Pancreas (tissue), 10 donors: ENCODE measurements around the gene DMRTB1. TPM values are rescaled to one million over a fixed set of nuclear protein-coding genes. Genes with fewer than 3 reads are reported as not detected.

Experiments used
- ATAC-seq, 4 donors: fragments of 200-7000 bp; cut with Tn5 transposase; one replicate each; pipeline versions ENCODE4 v1.8.0 to v1.9.1; 2020; ENCODE audit warnings: mild to moderate bottlenecking in 4 of 4, moderate library complexity in 4 of 4
- DNase-seq, 6 donors: peaks; one replicate each; pipeline ENCODE4 v3.0.0-alpha.2; 2020
- FAIRE-seq: peaks from 2 replicates; lab custom pipeline; 2012; peaks lifted over from hg19 to GRCh38; lab: Jason Lieb, UNC
- H3K27ac ChIP-seq, 4 donors: fragments of 200-600 bp; sonication (generic); 1 replicate in 3 of 4; 2 replicates in 1 of 4; pipeline versions ENCODE4 v1.5.0 to v1.8.0; 2020
- H3K27me3 ChIP-seq, 4 donors: fragments of 200-600 bp; one replicate each; pipeline ENCODE4 v1.8.0; 2021
- H3K36me3 ChIP-seq, 3 donors: fragments of 200-600 bp; sonication (generic) in 1 of 3; one replicate each; pipeline versions ENCODE4 v1.5.0 to v1.8.0; 2020 to 2021
- H3K4me1 ChIP-seq, 3 donors: fragments of 200-600 bp; one replicate each; pipeline ENCODE4 v1.8.0; 2021
- H3K4me3 ChIP-seq, 4 donors: fragments of 200-600 bp; sonication (generic) in 2 of 4; one replicate each; pipeline versions ENCODE4 v1.5.0 to v1.8.0; 2020 to 2021
- H3K9me3 ChIP-seq, 4 donors: fragments of 200-600 bp; one replicate each; pipeline ENCODE4 v1.8.0; 2021
- WGBS, 2 donors: extraction: QIAGEN DNeasy Blood & Tissue Kit; methylation state at CpG; one replicate each; pipeline ENCODE4 v1.1.7; 2013; 5-methylcytosine and 5-hydroxymethylcytosine counted together
- intact Hi-C, 3 donors: fragments of 100-400 bp; cut with DNase I; formaldehyde crosslinking; loops; one replicate each; pipeline versions ENCODE4 v1.11.1 to v1.14.2; 2022
- polyA plus RNA-seq, 2 donors: library from polyadenylated mRNA; stranded (reverse); fragments of 200-250 nt; gene quantifications; one replicate each; pipeline ENCODE4 v1.2.3, GENCODE V29; 2013
- total RNA-seq, 6 donors: library from RNA; stranded (reverse); fragmentation: NEBNext Ultra II Directional in 4 of 6; extraction: Animal tissue kit (Norgen Biotek cat#: 25700) in 4 of 6; gene quantifications; one replicate each; pipeline versions ENCODE4 v1.2.1 to v1.2.4, GENCODE V29; 2021 to 2023
- TF ChIP-seq, protein P1 (sequence below), 4 donors: fragments of 200-600 bp; sonication (generic) in 3 of 4; IDR thresholded peaks; one replicate each; pipeline versions ENCODE4 v1.5.0 to v1.8.0; 2021; ENCODE audit warnings: antibody characterized with exemption in 4 of 4
- donor health status: healthy with polysubstance abuse.
- donor health status: DM: no; HTN: no; CAD: no; lungs with moderate emphysema.
- donor health status: DM: no; HTN: no; CAD: no.
- donor health status: control.
- donor health status: control.
- donor health status: Bipolar disorder and iron deficiency.
- donor health status: DM: yes; HTN: yes; CAD: no.
- donor health status: DM: no; HTN: no; CAD: no.
- donor health status: DM: no; HTN: no; CAD: no.
- donor health status: DM: yes; HTN: yes; CAD: no.

Gene DMRTB1
- total RNA-seq (not detected), polyA plus RNA-seq (not detected)

DNA sequence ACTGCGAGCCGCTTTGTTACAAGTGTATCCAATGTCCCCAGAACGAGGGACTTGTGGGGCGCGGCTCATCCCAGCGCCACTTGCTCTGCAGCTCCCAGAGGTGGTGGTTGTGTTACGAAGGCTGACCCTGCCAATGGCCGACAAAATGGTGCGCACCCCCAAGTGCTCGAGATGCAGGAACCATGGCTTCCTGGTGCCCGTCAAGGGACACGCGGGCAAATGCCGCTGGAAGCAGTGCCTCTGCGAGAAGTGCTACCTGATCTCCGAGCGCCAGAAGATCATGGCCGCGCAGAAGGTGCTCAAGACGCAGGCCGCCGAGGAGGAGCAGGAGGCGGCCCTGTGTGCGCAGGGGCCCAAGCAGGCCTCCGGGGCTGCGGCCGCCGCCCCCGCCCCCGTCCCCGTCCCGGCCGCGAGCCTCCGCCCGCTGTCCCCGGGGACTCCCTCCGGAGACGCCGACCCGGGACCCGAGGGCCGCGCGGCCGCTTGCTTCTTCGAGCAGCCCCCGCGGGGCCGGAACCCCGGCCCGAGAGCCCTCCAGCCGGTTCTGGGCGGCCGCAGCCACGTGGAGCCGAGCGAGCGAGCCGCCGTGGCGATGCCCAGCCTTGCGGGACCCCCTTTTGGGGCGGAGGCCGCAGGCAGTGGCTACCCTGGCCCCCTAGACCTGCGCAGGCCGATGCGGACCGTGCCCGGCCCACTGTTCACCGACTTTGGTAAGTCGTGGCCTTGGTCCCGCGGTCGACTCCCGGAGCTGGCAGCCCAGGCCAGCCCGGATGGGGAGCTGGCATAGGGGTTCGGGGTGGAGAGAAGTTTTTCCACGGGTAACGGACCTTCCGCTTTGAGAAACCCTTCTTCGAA is at the start of gene DMRTB1:
Gene DMRTB1 (plus strand): TSS at position 79 of the 855 bp plus-strand sequence. CDS start 55 bp downstream, at position 134.
- Histone ChIP-seq H3K27me3 (no peaks in the 10 kb centered on the region), H3K9me3 (no peaks in the 10 kb centered on the region), H3K36me3 (no peaks in the 10 kb centered on the region), H3K4me1 (no peaks in the 10 kb centered on the region), H3K27ac (no peak within 1 kb of the TSS), H3K4me3 (no peak within 1 kb of the TSS)
- DNase-seq (no peak), ATAC-seq (no peak), FAIRE-seq (no peak)
- TF ChIP-seq, protein P1, sequence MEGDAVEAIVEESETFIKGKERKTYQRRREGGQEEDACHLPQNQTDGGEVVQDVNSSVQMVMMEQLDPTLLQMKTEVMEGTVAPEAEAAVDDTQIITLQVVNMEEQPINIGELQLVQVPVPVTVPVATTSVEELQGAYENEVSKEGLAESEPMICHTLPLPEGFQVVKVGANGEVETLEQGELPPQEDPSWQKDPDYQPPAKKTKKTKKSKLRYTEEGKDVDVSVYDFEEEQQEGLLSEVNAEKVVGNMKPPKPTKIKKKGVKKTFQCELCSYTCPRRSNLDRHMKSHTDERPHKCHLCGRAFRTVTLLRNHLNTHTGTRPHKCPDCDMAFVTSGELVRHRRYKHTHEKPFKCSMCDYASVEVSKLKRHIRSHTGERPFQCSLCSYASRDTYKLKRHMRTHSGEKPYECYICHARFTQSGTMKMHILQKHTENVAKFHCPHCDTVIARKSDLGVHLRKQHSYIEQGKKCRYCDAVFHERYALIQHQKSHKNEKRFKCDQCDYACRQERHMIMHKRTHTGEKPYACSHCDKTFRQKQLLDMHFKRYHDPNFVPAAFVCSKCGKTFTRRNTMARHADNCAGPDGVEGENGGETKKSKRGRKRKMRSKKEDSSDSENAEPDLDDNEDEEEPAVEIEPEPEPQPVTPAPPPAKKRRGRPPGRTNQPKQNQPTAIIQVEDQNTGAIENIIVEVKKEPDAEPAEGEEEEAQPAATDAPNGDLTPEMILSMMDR (IDR thresholded peaks at IDR 0.05), result no peak
- WGBS, 2 donors, result 81 to 86% methylated on average over 64 to 82 of the region's 82 CpGs
- intact Hi-C loops, result no loop called here

DNA sequence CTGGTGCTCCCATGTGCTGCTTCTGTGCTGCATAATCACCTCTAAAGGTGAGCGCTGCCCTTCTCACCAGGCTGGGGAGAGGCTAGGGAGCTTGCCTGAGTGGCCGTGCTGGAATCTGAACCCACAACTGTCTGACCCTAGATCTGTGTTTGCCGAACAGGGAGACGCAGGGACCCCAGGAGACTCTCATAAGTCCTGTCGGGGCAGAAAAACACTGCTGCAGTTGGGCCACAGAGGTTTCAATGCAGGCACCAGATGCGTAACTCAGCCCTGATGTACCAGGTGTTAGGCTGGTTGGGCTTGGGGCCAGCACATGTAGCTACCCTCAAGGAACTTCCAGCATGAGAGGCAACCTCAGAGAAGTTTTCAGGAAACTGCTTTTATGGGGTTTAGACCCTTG is 49.5 kb upstream of the DMRTB1 start:
- ATAC-seq (no peak), DNase-seq (no peak), FAIRE-seq (no peak)
- Histone ChIP-seq H3K27ac (no peak overlapping the region), H3K4me3 (no peak overlapping the region), H3K9me3 (no peaks in the 10 kb centered on the region), H3K27me3 (no peaks in the 10 kb centered on the region), H3K36me3 (no peaks in the 10 kb centered on the region), H3K4me1 (no peaks in the 10 kb centered on the region)
- WGBS, 2 donors, result 76 to 77% methylated on average over 6 of the region's 6 CpGs
- TF ChIP-seq, protein P1 (IDR thresholded peaks at IDR 0.05), result no peak
- intact Hi-C loops, result no loop called here

DNA sequence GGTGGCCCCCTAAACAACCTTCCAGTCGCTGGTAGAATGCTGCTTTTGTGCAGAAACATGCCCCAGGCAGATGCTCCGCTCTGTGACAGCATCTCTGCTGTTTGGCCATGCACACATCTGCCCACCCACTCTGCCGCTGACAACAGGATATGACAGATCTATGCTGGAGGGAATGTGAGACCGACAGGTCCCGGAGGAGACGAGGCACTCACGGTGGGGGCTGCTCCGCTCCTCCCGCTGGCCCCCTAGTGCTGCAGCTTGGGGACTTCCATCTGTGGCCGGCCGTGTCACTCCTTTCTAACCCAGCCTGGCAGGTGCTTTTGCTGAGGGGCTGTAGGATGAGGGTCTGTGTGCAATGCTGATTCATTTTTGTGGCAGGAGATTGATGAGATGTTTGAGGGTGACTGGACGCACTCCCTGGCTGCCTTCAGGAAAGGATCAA is 49.1 kb upstream of the DMRTB1 start:
- no peak overlapping the region for H3K27ac ChIP-seq
- FAIRE-seq (no peak), ATAC-seq (no peak), DNase-seq (no peak)
- 69 to 78% methylated on average over 12 of the region's 12 CpGs for WGBS, 2 donors
- intact Hi-C loops, result no loop called here
- no peaks in the 10 kb centered on the region for H3K27me3 ChIP-seq
- no peaks in the 10 kb centered on the region for H3K4me1 ChIP-seq
- H3K4me3 ChIP-seq, result no peak overlapping the region
- H3K36me3 ChIP-seq, result no peaks in the 10 kb centered on the region
- H3K9me3 ChIP-seq, result no peaks in the 10 kb centered on the region
- TF ChIP-seq, protein P1 (IDR thresholded peaks at IDR 0.05), result no peak

DNA sequence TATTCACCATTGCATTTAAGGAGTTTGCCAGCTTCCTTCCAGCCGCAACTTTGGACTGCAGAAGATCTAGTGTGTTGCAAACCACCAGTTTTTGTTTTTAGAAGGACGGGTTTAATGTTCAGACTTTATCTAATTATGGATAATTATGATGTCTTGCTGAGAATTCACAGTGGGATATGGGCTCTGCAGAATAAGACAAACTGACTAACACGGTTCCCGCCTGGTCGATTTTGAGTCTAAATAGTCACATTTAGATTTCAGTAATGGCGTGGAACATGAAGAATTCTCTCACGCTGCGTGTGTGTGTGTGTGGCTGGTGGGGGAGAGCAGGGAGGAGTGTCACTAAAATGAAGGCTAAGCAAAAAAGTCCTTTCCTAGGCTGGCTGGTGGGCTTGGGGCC is 48.5 kb upstream of the DMRTB1 start:
- no peak overlapping the region for H3K4me3 ChIP-seq
- DNase-seq (no peak), FAIRE-seq (no peak), ATAC-seq (no peak)
- H3K9me3 ChIP-seq, result no peaks in the 10 kb centered on the region
- H3K4me1 ChIP-seq, result no peaks in the 10 kb centered on the region
- H3K27me3 ChIP-seq, result no peaks in the 10 kb centered on the region
- intact Hi-C loops, result no loop called here
- H3K36me3 ChIP-seq, result no peaks in the 10 kb centered on the region
- H3K27ac ChIP-seq, result no peak overlapping the region
- TF ChIP-seq, protein P1 (IDR thresholded peaks at IDR 0.05), result no peak
- 80 to 87% methylated on average over 8 of the region's 8 CpGs for WGBS, 2 donors
